Fibroblast of skin of right biceps (primary cell): ENCODE results near the gene MACROD2.

ENCODE experiments used
- DNase-seq: peaks from one replicate; pipeline ENCODE4 v3.0.0-alpha.2; 2013

MACROD2 gene

GRCh38 chr20:14064333-14064732 lies 69.0 kb downstream of the MACROD2 start:
- DNase-seq = no peak

GRCh38 chr20:14064921-14065320 lies 69.6 kb downstream of the MACROD2 start:
- no peak for DNase-seq

- no peak for DNase-seq
These were observed 70.5 kb downstream of the MACROD2 start for GRCh38 chr20:14065774-14066173.

- peak; percentile 6 for DNase-seq
These were observed 72.3 kb downstream of the MACROD2 start for GRCh38 chr20:14067603-14068002.

- DNase-seq = peak; percentile 63
These were observed 74.5 kb downstream of the MACROD2 start for GRCh38 chr20:14069796-14070195.

- DNase-seq = no peak
These were observed 98.3 kb downstream of the MACROD2 start for GRCh38 chr20:14093652-14094051.

GRCh38 chr20:14098261-14098660 lies 102.9 kb downstream of the MACROD2 start:
- no peak for DNase-seq

- DNase-seq = no peak
These were observed 118.1 kb downstream of the MACROD2 start for GRCh38 chr20:14113416-14113815.

- no peak for DNase-seq
These were observed 118.9 kb downstream of the MACROD2 start for GRCh38 chr20:14114065-14114704.

GRCh38 chr20:14116037-14116436 lies 120.7 kb downstream of the MACROD2 start:
- no peak for DNase-seq

- peak; percentile 22 for DNase-seq
These were observed 122.5 kb downstream of the MACROD2 start for GRCh38 chr20:14117768-14118167.

GRCh38 chr20:14126856-14127255 lies 131.5 kb downstream of the MACROD2 start:
- DNase-seq = no peak

GRCh38 chr20:14127514-14128223 lies 132.4 kb downstream of the MACROD2 start:
- no peak for DNase-seq

- no peak for DNase-seq
These were observed 138.7 kb downstream of the MACROD2 start for GRCh38 chr20:14134004-14134403.

- DNase-seq = peak; percentile 47
These were observed 146.9 kb downstream of the MACROD2 start for GRCh38 chr20:14142171-14142570.

GRCh38 chr20:14142964-14143627 lies 147.8 kb downstream of the MACROD2 start:
- peak; percentile 62 for DNase-seq

- DNase-seq = peak; percentile 25
These were observed 152.7 kb downstream of the MACROD2 start for GRCh38 chr20:14148042-14148441.

GRCh38 chr20:14155361-14155760 lies 160.0 kb downstream of the MACROD2 start:
- no peak for DNase-seq

- no peak for DNase-seq
These were observed 183.2 kb downstream of the MACROD2 start for GRCh38 chr20:14178528-14178927.

GRCh38 chr20:14178952-14179351 lies 183.6 kb downstream of the MACROD2 start:
- peak; percentile 9 for DNase-seq

- peak; percentile 63 for DNase-seq
These were observed 194.6 kb downstream of the MACROD2 start for GRCh38 chr20:14189794-14190402.

GRCh38 chr20:14191559-14191958 lies 196.2 kb downstream of the MACROD2 start:
- no peak for DNase-seq

- no peak for DNase-seq
These were observed 198.1 kb downstream of the MACROD2 start for GRCh38 chr20:14193443-14193842.

GRCh38 chr20:14193885-14194284 lies 198.6 kb downstream of the MACROD2 start:
- no peak for DNase-seq
